ENCODE measurements around the gene DNMBP. TPM values are rescaled to one million over a fixed set of nuclear protein-coding genes. Genes with fewer than 3 reads are reported as not detected.

Gene DNMBP
- total and polyA plus RNA-seq, 2 donors (not counting 3 experiments of a cell fraction or from before 2014, with no cell fraction given), result 32.0 to 53.4 TPM

DNA sequence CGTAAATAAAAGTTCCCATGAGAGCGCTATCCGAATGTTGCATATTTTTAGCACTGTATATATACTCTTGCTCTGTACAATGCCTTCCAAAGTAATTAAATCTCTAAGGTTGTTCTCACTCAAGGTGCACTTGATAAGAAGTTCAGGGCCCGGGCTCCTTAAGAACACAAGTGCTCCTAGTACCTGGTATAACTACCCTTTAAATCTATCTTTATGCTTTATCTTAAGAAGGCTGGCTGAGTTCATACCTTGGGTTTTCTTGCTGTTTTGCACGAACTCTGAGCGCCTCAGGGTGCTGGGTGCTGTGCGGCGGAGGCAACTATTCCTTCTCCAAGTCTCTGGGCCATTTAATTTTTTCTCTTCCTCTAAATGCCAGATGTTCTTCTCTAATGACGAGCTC, 80.4 kb downstream of the DNMBP start:
- POLR2A ChIA-PET, result interaction anchor here (1.9 kb wide), 1 partner anchor 37 kb away, joined by 5 read pairs; no protein-coding TSS in a partner anchor
- no TSS peak for BruUV-seq (replicated peaks)
- H2AFZ ChIP-seq (ENCODE audit: low read depth, low read length), result no peak overlapping the region
- FAIRE-seq (no peak), DNase-seq (ENCODE audit: low read depth, low spot score) (no peak)
- no peaks in the 10 kb centered on the region for H3K27me3 ChIP-seq (ENCODE audit: control insufficient read depth in 2 of 2, insufficient read depth in 2 of 2, low read length in 2 of 2)
- no peak for TF ChIP-seq POLR2AphosphoS5 (IDR thresholded peaks at IDR 0.05; ENCODE audit: insufficient read depth, low read depth, low read length)
- TF ChIP-seq, protein P1, sequence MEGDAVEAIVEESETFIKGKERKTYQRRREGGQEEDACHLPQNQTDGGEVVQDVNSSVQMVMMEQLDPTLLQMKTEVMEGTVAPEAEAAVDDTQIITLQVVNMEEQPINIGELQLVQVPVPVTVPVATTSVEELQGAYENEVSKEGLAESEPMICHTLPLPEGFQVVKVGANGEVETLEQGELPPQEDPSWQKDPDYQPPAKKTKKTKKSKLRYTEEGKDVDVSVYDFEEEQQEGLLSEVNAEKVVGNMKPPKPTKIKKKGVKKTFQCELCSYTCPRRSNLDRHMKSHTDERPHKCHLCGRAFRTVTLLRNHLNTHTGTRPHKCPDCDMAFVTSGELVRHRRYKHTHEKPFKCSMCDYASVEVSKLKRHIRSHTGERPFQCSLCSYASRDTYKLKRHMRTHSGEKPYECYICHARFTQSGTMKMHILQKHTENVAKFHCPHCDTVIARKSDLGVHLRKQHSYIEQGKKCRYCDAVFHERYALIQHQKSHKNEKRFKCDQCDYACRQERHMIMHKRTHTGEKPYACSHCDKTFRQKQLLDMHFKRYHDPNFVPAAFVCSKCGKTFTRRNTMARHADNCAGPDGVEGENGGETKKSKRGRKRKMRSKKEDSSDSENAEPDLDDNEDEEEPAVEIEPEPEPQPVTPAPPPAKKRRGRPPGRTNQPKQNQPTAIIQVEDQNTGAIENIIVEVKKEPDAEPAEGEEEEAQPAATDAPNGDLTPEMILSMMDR (IDR thresholded peaks at IDR 0.05; ENCODE audit: extremely low read depth in 1 of 2, insufficient read depth in 1 of 2, low read depth in 1 of 2, low read length in 2 of 2), result no peak
- no peak for TF ChIP-seq GATA2 (IDR thresholded peaks at IDR 0.05; ENCODE audit: insufficient read depth, insufficient read length, low read depth, low read length)
- TF ChIP-seq JUN (IDR thresholded peaks at IDR 0.05; ENCODE audit: borderline replicate concordance, insufficient read depth, insufficient read length, low read depth), result no peak
- TF ChIP-seq FOS (IDR thresholded peaks at IDR 0.05; ENCODE audit: borderline replicate concordance, insufficient read depth, low read length), result no peak
- no peak for TF ChIP-seq POLR2A (IDR thresholded peaks at IDR 0.05; ENCODE audit: low read depth, low read length)
- TF ChIP-seq, protein P2, sequence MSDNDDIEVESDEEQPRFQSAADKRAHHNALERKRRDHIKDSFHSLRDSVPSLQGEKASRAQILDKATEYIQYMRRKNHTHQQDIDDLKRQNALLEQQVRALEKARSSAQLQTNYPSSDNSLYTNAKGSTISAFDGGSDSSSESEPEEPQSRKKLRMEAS (IDR thresholded peaks at IDR 0.05; ENCODE audit: insufficient read depth, insufficient read length), result no peak
- no peak for TF ChIP-seq EZH2 (IDR thresholded peaks at IDR 0.05; ENCODE audit: borderline replicate concordance, low read depth, low read length, severe bottlenecking)
- TF ChIP-seq MYC (IDR thresholded peaks at IDR 0.05; ENCODE audit: low read depth, low read length), result no peak
- no peak overlapping the region for H3K9ac ChIP-seq (replicated peaks; ENCODE audit: extremely low read depth, insufficient read depth, low read length)
- peaks cover 81% of the 10 kb centered on the region for H3K79me2 ChIP-seq (ENCODE audit: control insufficient read depth, insufficient read depth, low read length)
- H3K9me1 ChIP-seq (replicated peaks; ENCODE audit: control insufficient read depth, extremely low read depth, insufficient read depth, low read length), result no peaks in the 10 kb centered on the region
- CTCF ChIA-PET, result interaction anchor here (1.4 to 1.6 kb wide), 3 partner anchors 36 to 116 kb away, joined by 3 to 5 read pairs (median 5); partner anchors contain the start of gene DNMBP
- no peak overlapping the region for H3K27ac ChIP-seq (ENCODE audit: insufficient read depth, low read depth, low read length)
- H3K4me2 ChIP-seq (ENCODE audit: insufficient read depth, low read length), result peak overlapping the region; percentile 33
- no peaks in the 10 kb centered on the region for H4K20me1 ChIP-seq (replicated peaks; ENCODE audit: control insufficient read depth, extremely low read depth, insufficient read depth, low read length)
- H3K9me3 ChIP-seq (replicated peaks; ENCODE audit: control insufficient read depth, insufficient read depth, low read length), result no peaks in the 10 kb centered on the region
- dilution Hi-C loops (cut with MboI; ENCODE audit: extremely low pct_ligation_motif_present, low sequenced_read_pairs), result no loop called here
- H3K36me3 ChIP-seq (ENCODE audit: control insufficient read depth in 2 of 2, extremely low read depth in 1 of 2, insufficient read depth in 2 of 2, low read length in 2 of 2), result peaks cover 2 to 8% of the 10 kb centered on the region in 2 experiments
- intact Hi-C loops (cut with micrococcal nuclease), result loop anchor here (1.0 kb wide), 1 partner anchor 8 kb away; no protein-coding TSS in a partner anchor
- peaks cover 82% of the 10 kb centered on the region for H3K4me1 ChIP-seq (ENCODE audit: control insufficient read depth, extremely low read depth, insufficient read depth, low read length)
- no peak overlapping the region for H3K4me3 ChIP-seq (replicated peaks in 1 of 3; ENCODE audit: insufficient read depth in 1 of 3, low read depth in 1 of 3, low read length in 3 of 3)

Data from endothelial cell of umbilical vein (primary cell).